Measurements from ENCODE around the gene KLHDC7B. TPM values are rescaled to one million over a fixed set of nuclear protein-coding genes. Genes with fewer than 3 reads are reported as not detected.

KLHDC7B gene
- total and polyA plus RNA-seq, 5 experiments from 2014 or later, result 5.3 to 7.9 (median 6.2) TPM

DNA sequence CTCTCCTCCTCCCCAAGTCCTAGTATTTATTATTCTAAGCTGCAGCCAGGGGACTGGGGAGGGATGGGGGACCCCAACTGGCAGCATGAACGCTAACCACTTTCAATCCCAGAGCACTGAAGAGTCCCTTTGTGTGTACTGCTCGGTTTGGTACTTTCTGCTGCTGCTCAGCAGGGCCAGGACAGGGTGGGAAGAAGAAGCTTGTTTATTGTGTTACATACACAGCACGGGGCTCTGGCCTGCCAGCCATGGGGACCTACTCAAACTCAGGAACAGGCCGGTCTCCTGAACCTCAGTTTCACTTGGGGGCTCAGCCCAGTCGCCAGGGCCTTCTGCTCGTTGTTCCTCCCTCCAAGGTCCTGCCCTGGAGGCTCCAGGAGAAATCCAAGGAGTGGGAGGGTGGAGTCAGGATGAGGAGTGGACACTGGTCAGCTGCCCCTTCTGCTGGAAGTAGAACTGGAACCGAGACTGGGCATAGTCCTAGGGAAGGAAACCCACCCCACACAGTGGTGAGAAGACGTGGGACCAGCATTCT, 33.1 kb downstream of the KLHDC7B start:
- Mint-ChIP-seq H3K36me3 (peaks cover 0 to 22% (median 4%) of the 10 kb centered on the region in 3 donors), H3K4me1 (peaks cover 12 to 44% (median 38%) of the 10 kb centered on the region in 4 donors), H3K27me3 (no peaks in the 10 kb centered on the region), H3K27ac (peak overlapping the region in 1 of 10 donors; percentile 34), H3K4me3 (peak overlapping the region in 2 of 10 donors; percentile 31 to 38), H3K9me3 (no peaks in the 10 kb centered on the region)
- DNase-seq (no peak), ATAC-seq (no peak)
- POLR2A ChIA-PET, result interaction anchor here (0.6 to 3.2 kb wide), 7 partner anchors 9 to 220 kb away, joined by 3 to 26 read pairs (median 4); partner anchors contain the start of gene SYCE3

DNA sequence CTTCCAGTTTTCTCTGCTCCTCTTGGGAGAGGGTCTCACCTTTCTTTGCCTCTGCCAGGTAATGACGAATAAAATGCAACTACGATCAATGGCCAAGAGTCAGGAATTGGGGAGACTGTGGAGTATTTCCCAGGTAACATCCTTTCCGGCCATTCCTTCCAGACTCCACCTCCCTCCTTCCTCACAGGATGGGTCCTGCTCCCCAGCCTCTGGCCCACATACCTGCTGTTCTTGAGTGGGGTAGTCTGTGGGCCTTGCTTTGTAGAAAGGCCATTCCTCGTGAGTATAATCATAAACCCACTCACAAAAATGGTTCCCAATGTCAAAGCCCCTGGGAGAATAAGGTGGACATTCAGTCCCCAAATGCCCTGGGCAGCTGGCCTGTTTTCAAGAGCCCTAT, 34.1 kb downstream of the KLHDC7B start:
- POLR2A ChIA-PET, result interaction anchor here (1.0 to 3.2 kb wide), 2 partner anchors 41 kb away, joined by 4 to 26 read pairs; no protein-coding TSS in a partner anchor
- peaks cover 0 to 22% (median 0%) of the 10 kb centered on the region in 3 donors for H3K36me3 Mint-ChIP-seq
- ATAC-seq (no peak), DNase-seq (no peak)
- H3K9me3 Mint-ChIP-seq, result no peaks in the 10 kb centered on the region
- H3K4me3 Mint-ChIP-seq, result peak overlapping the region in 3 of 10 donors; percentile 7 to 56 (median 22)
- no peaks in the 10 kb centered on the region for H3K27me3 Mint-ChIP-seq
- H3K4me1 Mint-ChIP-seq, result peaks cover 12 to 46% (median 40%) of the 10 kb centered on the region in 4 donors
- peak overlapping the region in 3 of 10 donors; percentile 22 to 49 (median 37) for H3K27ac Mint-ChIP-seq

DNA sequence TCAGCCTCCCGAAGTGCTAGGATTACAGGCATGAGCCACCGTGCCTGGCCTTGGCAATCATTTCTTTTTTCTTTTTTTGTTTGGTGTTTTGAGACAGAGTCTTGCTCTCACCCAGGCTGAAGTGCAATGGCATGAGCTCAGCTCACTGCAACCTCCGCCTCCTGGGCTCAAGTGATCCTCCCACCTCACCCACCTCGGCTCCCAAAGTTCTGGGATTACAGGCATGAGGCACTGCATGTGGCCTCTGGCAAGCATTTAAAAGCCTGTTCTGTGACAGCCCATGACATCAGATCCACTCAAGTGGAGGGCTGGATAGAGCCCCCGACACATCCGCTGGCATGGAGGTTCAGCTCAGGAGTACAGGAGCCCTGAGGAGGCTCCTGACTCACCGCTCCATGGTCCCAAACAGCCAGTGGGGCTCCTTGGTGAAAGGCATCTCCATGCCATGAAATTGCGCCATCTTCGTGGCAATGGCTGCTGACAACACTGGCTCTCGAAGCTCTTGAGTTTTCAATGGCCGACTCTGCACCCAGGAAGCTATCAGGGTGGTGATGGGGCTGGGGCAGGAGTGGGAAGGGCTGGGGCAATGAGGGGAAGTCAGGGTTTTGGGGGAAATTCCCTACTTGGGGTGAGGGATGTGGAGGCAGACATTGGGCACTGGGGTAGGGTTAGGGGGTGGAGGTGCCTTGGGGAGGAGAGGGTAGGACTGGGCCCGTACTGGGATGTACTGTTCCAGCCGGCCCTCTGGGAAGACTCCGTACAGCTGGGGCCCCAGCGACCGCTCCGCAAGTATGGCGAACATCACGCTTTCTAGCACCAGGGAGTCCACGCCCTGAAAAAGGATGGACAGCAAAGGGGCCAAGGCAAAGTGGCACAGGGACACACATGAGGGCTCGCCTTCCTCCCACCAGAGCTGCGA, 35.6 kb downstream of the KLHDC7B start:
- Mint-ChIP-seq H3K9me3 (no peaks in the 10 kb centered on the region), H3K4me3 (peak overlapping the region; percentile 68 to 98 (median 86)), H3K27ac (peak overlapping the region in 8 of 10 donors; percentile 56 to 98 (median 88)), H3K4me1 (peaks cover 12 to 46% (median 40%) of the 10 kb centered on the region in 4 donors), H3K27me3 (no peaks in the 10 kb centered on the region), H3K36me3 (peaks cover 0 to 18% (median 0%) of the 10 kb centered on the region in 3 donors)
- DNase-seq (no peak), ATAC-seq (no peak)
- POLR2A ChIA-PET, result interaction anchor here (1.0 to 3.2 kb wide), 8 partner anchors 17 to 90 kb away, joined by 3 to 51 read pairs (median 9); partner anchors contain the start of genes LMF2, NCAPH2, SCO2 and SYCE3

DNA sequence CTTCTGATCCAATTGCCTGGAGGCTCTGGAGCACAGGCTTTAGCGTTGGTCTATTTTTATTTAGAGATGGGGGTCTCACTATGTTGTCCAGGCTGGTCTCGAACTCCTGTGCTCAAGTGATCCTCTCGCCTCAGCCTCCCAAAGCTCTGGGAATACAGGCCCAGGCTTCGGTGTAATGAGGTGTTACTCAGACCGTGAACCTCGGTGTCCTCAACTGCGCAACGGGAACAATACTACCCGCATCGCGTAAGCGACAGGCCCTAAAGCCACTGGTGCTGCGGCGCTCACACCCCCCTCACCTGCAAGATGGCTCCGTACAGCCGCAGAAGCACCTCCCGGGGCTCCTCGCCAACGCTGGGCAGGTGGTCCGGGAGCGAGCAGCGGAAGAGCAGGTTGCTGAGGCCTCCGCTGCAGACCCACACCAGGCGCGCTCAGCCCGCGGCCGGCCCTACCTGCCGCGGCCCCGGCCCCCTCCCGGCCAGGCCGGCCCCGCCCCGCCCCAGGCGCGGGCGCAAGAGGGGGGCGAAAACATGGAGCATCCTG, 36.3 kb downstream of the KLHDC7B start:
- Mint-ChIP-seq H3K9me3 (no peaks in the 10 kb centered on the region), H3K4me3 (peak overlapping the region; percentile 68 to 98 (median 92)), H3K27me3 (no peaks in the 10 kb centered on the region), H3K4me1 (peaks cover 12 to 46% (median 38%) of the 10 kb centered on the region in 4 donors), H3K27ac (peak overlapping the region in 9 of 10 donors; percentile 48 to 98 (median 94)), H3K36me3 (peaks cover 0 to 18% (median 0%) of the 10 kb centered on the region in 3 donors)
- POLR2A ChIA-PET, result interaction anchor here (1.0 to 3.2 kb wide), 10 partner anchors 17 to 89 kb away, joined by 3 to 51 read pairs (median 12); partner anchors contain the start of genes ARSA, LMF2, NCAPH2 and SCO2
- DNase-seq, result peak in 4 of 10 donors; percentile 11 to 46 (median 26)
- ATAC-seq, result peak in 1 of 2 donors; percentile 7

- H3K36me3 Mint-ChIP-seq, result peaks cover 0 to 14% (median 0%) of the 10 kb centered on the region in 3 donors
- POLR2A ChIA-PET, result interaction anchor here (1.0 to 3.2 kb wide), 12 partner anchors 10 to 88 kb away, joined by 3 to 51 read pairs (median 8); partner anchors contain the start of genes ARSA, LMF2, NCAPH2 and SCO2
- no peaks in the 10 kb centered on the region for H3K9me3 Mint-ChIP-seq
- peak within 1 kb of the TSS; percentile 88 to 98 (median 96) for H3K27ac Mint-ChIP-seq
- peak; percentile 92 to 94 for ATAC-seq
- H3K4me3 Mint-ChIP-seq, result peak within 1 kb of the TSS; percentile 84 to 98 (median 94)
- peaks cover 9 to 39% (median 31%) of the 10 kb centered on the region in 4 donors for H3K4me1 Mint-ChIP-seq
- DNase-seq, result peak; percentile 96 to 99 (median 98)
- H3K27me3 Mint-ChIP-seq, result no peaks in the 10 kb centered on the region
Measured at GRCh38 chr22:50582493-50583293, 37.0 kb downstream of the KLHDC7B start, which contains the start of gene CHKB. CHKB (minus strand) TSS chr22:50582849; CDS start chr22:50582781, 68 bp downstream.

- H3K27ac Mint-ChIP-seq, result peak overlapping the region; percentile 28 to 94 (median 78)
- DNase-seq, result no peak
- H3K27me3 Mint-ChIP-seq, result no peaks in the 10 kb centered on the region
- peak; percentile 13 to 22 for ATAC-seq
- POLR2A ChIA-PET, result interaction anchor here (0.7 to 3.2 kb wide), 10 partner anchors 9 to 75 kb away, joined by 3 to 51 read pairs (median 12); partner anchors contain the start of genes LMF2, NCAPH2, SCO2 and SYCE3
- H3K4me1 Mint-ChIP-seq, result peaks cover 9 to 39% (median 31%) of the 10 kb centered on the region in 4 donors
- peak overlapping the region; percentile 77 to 98 (median 94) for H3K4me3 Mint-ChIP-seq
- peaks cover 0 to 14% (median 0%) of the 10 kb centered on the region in 3 donors for H3K36me3 Mint-ChIP-seq
- H3K9me3 Mint-ChIP-seq, result no peaks in the 10 kb centered on the region
Measured at GRCh38 chr22:50583294-50583861, 37.7 kb downstream of the KLHDC7B start.

- Mint-ChIP-seq H3K9me3 (no peaks in the 10 kb centered on the region), H3K4me1 (peaks cover 9 to 35% (median 28%) of the 10 kb centered on the region in 4 donors), H3K27me3 (no peaks in the 10 kb centered on the region), H3K36me3 (peaks cover 0 to 12% (median 0%) of the 10 kb centered on the region in 3 donors), H3K27ac (peak overlapping the region in 2 of 10 donors; percentile 28 to 56), H3K4me3 (peak overlapping the region; percentile 22 to 98 (median 91))
- ATAC-seq (no peak), DNase-seq (no peak)
- POLR2A ChIA-PET, result interaction anchor here (0.5 to 3.2 kb wide), 7 partner anchors 9 to 132 kb away, joined by 3 to 25 read pairs (median 6); partner anchors contain the start of genes LMF2, NCAPH2 and SYCE3
Measured at GRCh38 chr22:50584106-50585096, 38.7 kb downstream of the KLHDC7B start.

DNA sequence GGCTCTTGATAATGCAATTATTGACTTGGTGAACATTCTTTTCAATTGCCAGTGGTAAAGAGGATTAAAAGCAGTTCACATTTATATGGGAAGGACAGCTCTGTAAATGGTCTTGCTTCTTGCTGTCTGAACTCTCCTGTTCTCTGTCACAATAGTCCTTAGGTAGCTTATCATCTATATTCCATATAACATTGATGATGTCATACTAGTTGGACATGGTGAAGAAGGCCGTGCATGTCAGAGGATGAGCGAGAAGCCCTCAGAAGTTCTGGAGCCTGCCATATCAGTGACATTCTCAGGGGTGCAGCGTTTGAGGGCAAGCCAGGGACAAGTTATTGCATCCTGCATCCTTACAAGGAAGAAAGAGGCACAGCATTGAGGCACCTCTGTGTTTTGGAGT, 39.5 kb downstream of the KLHDC7B start:
- POLR2A ChIA-PET, result interaction anchor here (0.5 to 1.4 kb wide), 3 partner anchors 10 to 133 kb away, joined by 3 to 4 read pairs (median 4); partner anchors contain the start of genes LMF2 and NCAPH2
- peaks cover 0 to 4% (median 0%) of the 10 kb centered on the region in 3 donors for H3K36me3 Mint-ChIP-seq
- ATAC-seq, result no peak
- no peak for DNase-seq
- no peaks in the 10 kb centered on the region for H3K9me3 Mint-ChIP-seq
- no peak overlapping the region for H3K27ac Mint-ChIP-seq
- H3K4me3 Mint-ChIP-seq, result peak overlapping the region in 3 of 10 donors; percentile 4 to 21 (median 14)
- H3K4me1 Mint-ChIP-seq, result peaks cover 4 to 28% (median 22%) of the 10 kb centered on the region in 4 donors
- H3K27me3 Mint-ChIP-seq, result no peaks in the 10 kb centered on the region

DNA sequence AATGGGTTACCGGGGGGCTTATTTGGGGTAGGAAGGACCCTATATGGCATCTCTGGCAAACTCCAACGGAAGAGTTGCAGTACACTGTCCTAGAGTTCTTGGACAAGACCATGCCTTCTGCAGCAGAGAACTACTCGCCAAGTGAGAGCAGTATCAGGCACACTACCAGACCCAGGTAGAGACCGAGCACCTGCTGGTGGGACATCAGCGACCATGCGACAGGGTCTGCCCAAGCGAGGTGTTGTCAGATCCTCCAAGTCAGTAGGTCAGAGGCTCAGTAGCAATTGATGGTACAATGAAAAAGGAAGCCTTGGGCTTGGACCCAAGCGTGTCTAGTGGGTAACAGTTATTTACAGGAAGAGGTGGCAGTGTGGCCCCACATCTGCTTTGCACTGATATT, 40.1 kb downstream of the KLHDC7B start:
- POLR2A ChIA-PET, result interaction anchor here (0.5 kb wide), 1 partner anchor 13 kb away, joined by 8 read pairs; no protein-coding TSS in a partner anchor
- no peaks in the 10 kb centered on the region for H3K36me3 Mint-ChIP-seq
- DNase-seq (no peak), ATAC-seq (no peak)
- H3K27me3 Mint-ChIP-seq, result no peaks in the 10 kb centered on the region
- peak overlapping the region in 1 of 10 donors; percentile 34 for H3K27ac Mint-ChIP-seq
- no peaks in the 10 kb centered on the region for H3K9me3 Mint-ChIP-seq
- no peak overlapping the region for H3K4me3 Mint-ChIP-seq
- H3K4me1 Mint-ChIP-seq, result peaks cover 4 to 24% (median 20%) of the 10 kb centered on the region in 4 donors

DNA sequence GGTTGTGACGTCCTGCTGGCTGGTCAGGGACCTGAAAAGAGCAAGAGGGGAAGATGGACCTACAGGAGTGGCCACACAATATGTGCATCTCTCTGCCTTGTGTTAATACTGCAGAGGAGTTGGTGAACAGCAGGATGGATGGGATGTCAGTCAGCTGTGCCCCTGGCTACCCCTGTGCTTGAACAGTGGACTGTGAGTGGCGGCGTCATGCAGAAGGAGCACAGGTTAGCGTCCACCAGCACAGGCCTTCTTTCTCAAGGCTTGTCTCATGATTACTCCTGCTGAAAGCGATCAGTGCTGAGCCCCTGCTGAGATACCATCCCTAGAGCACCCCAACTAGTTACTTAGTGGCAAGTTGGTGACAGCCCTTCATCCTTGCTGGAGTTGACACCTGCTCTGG, 40.7 kb downstream of the KLHDC7B start:
- POLR2A ChIA-PET, result no interaction called here
- Mint-ChIP-seq H3K4me3 (no peak overlapping the region), H3K27ac (no peak overlapping the region), H3K4me1 (peaks cover 4 to 22% (median 16%) of the 10 kb centered on the region in 4 donors), H3K36me3 (no peaks in the 10 kb centered on the region), H3K27me3 (no peaks in the 10 kb centered on the region), H3K9me3 (no peaks in the 10 kb centered on the region)
- DNase-seq (no peak), ATAC-seq (no peak)

Measured in naive thymus-derived CD8-positive, alpha-beta T cell (primary cell).